ENCODE data around the gene PTH2R. TPM values are rescaled to one million over a fixed set of nuclear protein-coding genes. Genes with fewer than 3 reads are reported as not detected.
"Not testable (repeated sequence)": the region's sequence is repeated elsewhere in the genome, so short reads cannot be mapped to it uniquely, and the experiment has no call there.

The PTH2R gene
- total and polyA plus RNA-seq, 4 donors = 0.01 to 1.5 (median 0.08) TPM; not detected in 1

GRCh38 chr2:208482453-208483015 is 75.9 kb downstream of the PTH2R start:
- DNase-seq (ENCODE audit: low spot score) = not testable (repeated sequence)

DNA sequence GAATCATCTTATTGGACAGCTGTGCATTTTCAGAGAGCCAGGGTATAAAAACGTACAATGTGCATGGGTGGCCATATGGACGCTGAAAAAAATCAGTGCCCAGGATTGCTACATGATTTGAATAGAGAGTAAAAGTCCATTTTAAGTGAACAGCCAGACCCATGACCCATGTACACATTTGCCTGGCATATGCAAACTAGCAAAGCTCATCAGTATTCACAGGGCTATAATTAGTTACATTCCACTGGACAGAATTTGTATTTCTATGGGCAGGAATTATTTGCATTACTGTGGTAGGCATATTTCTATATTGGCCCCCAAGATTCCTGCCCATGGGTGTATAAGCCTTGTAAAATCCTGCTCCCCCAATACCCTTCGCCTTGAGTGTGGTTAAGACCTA is 78.8 kb downstream of the PTH2R start:
- 83% methylated on average over 3 of the region's 3 CpGs for WGBS
- no peak for DNase-seq (ENCODE audit: low spot score)
- no peaks in the 10 kb centered on the region for H3K36me3 ChIP-seq (ENCODE audit: control insufficient read depth in 4 of 4, insufficient read depth in 3 of 4, low read depth in 1 of 4, low read length in 3 of 4)
- no peak overlapping the region for H3K4me3 ChIP-seq (ENCODE audit: low read depth in 1 of 3, low read length in 3 of 3)
- H3K27ac ChIP-seq (ENCODE audit: low read depth in 1 of 2, low read length in 2 of 2) = no peak overlapping the region
- H3K9me3 ChIP-seq (ENCODE audit: control insufficient read depth in 4 of 4, low read length in 3 of 4) = peaks cover 0 to 3% (median 0%) of the 10 kb centered on the region in 4 donors
- no peak overlapping the region for H3K9ac ChIP-seq (ENCODE audit: low read depth in 1 of 2, low read length in 2 of 2)
- no peaks in the 10 kb centered on the region for H3K4me1 ChIP-seq (ENCODE audit: control insufficient read depth in 4 of 4, insufficient read depth in 4 of 4, low read length in 3 of 4)
- TF ChIP-seq TAF1 (conservative IDR thresholded peaks at IDR 0.05) (no peak), RXRA (IDR thresholded peaks at IDR 0.05) (no peak), GABPA (IDR thresholded peaks at IDR 0.05 in 1 of 2, conservative IDR thresholded peaks at IDR 0.05 in 1 of 2) (no peak), ATF3 (IDR thresholded peaks at IDR 0.05) (no peak)
- peaks cover 0 to 2% (median 0%) of the 10 kb centered on the region in 4 donors for H3K27me3 ChIP-seq (ENCODE audit: control insufficient read depth in 4 of 4, insufficient read depth in 4 of 4, low read length in 3 of 4)

More at GRCh38 chr2:208482453-208483015, 75.9 kb downstream of the PTH2R start:
- not testable (repeated sequence) for H3K4me3 ChIP-seq (ENCODE audit: low read depth in 1 of 3, low read length in 3 of 3); H3K27ac ChIP-seq (ENCODE audit: low read depth in 1 of 2, low read length in 2 of 2); H3K9me3 ChIP-seq (ENCODE audit: control insufficient read depth in 4 of 4, low read length in 3 of 4); H3K9ac ChIP-seq (ENCODE audit: low read depth in 1 of 2, low read length in 2 of 2); H3K27me3 ChIP-seq (ENCODE audit: control insufficient read depth in 4 of 4, insufficient read depth in 4 of 4, low read length in 3 of 4); H3K36me3 ChIP-seq (ENCODE audit: control insufficient read depth in 4 of 4, insufficient read depth in 3 of 4, low read depth in 1 of 4, low read length in 3 of 4); H3K4me1 ChIP-seq (ENCODE audit: control insufficient read depth in 4 of 4, insufficient read depth in 4 of 4, low read length in 3 of 4)
- WGBS = 68% methylated on average over 8 of the region's 8 CpGs

DNA sequence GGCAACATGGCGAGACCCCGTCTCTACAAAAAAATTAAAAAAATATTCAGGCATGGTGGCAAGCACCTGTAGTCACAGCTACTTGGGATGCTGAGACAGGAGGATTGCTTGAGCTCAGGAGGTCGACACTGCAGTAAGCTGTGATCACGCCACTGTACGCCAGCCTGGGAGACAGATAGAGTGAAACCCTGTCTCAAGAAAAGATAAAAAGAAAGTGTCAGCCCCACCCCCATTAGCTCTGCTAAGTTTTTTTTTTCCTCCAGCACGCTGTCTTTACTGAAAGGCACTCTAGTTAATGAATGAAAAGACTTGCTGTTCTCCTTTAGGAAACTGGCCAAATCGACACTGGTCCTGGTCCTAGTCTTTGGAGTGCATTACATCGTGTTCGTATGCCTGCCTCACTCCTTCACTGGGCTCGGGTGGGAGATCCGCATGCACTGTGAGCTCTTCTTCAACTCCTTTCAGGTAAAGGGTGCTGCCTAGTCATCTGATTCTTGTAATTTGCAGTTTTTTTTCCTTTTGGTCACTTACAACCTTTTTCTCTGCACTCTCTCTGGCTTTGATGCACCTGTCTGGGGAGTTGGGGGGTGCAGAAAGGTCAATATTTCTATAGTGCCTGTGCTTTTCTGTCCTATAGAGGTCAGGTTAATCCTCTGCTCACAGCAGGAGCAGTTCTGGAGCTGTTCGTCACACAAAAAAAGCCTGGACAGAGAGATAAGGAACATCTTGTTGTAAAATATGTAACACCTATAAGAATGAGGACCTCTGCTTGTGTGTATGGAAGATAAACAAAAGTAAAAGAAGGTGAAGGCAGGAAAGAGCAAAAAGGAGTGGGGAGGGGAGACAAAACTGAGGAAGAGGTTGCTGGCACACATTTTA is 82.3 kb downstream of the PTH2R start:
- H3K4me3 ChIP-seq (ENCODE audit: low read depth in 1 of 3, low read length in 3 of 3) = no peak overlapping the region
- TF ChIP-seq, protein P1, sequence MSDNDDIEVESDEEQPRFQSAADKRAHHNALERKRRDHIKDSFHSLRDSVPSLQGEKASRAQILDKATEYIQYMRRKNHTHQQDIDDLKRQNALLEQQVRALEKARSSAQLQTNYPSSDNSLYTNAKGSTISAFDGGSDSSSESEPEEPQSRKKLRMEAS (IDR thresholded peaks at IDR 0.05) = no peak
- TF ChIP-seq HNF4A (conservative IDR thresholded peaks at IDR 0.05) (no peak), EGR1 (IDR thresholded peaks at IDR 0.05; ENCODE audit: low read depth in 2 of 2) (no peak), FOXA2 (IDR thresholded peaks at IDR 0.05) (no peak), FOXA1 (IDR thresholded peaks at IDR 0.05) (no peak), ZBTB33 (IDR thresholded peaks at IDR 0.05) (no peak), TAF1 (conservative IDR thresholded peaks at IDR 0.05) (no peak), HNF4G (IDR thresholded peaks at IDR 0.05) (no peak), NR2F2 (IDR thresholded peaks at IDR 0.05) (no peak)
- TF ChIP-seq, protein P2, sequence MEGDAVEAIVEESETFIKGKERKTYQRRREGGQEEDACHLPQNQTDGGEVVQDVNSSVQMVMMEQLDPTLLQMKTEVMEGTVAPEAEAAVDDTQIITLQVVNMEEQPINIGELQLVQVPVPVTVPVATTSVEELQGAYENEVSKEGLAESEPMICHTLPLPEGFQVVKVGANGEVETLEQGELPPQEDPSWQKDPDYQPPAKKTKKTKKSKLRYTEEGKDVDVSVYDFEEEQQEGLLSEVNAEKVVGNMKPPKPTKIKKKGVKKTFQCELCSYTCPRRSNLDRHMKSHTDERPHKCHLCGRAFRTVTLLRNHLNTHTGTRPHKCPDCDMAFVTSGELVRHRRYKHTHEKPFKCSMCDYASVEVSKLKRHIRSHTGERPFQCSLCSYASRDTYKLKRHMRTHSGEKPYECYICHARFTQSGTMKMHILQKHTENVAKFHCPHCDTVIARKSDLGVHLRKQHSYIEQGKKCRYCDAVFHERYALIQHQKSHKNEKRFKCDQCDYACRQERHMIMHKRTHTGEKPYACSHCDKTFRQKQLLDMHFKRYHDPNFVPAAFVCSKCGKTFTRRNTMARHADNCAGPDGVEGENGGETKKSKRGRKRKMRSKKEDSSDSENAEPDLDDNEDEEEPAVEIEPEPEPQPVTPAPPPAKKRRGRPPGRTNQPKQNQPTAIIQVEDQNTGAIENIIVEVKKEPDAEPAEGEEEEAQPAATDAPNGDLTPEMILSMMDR (IDR thresholded peaks at IDR 0.05; ENCODE audit: low read depth, low read length, missing input control) = no peak
- H3K9me3 ChIP-seq (ENCODE audit: control insufficient read depth in 4 of 4, low read length in 3 of 4) = no peaks in the 10 kb centered on the region
- H3K27me3 ChIP-seq (ENCODE audit: control insufficient read depth in 4 of 4, insufficient read depth in 4 of 4, low read length in 3 of 4) = peaks cover 0 to 2% (median 0%) of the 10 kb centered on the region in 4 donors
- no peak overlapping the region for H3K9ac ChIP-seq (ENCODE audit: low read depth in 1 of 2, low read length in 2 of 2)
- no peaks in the 10 kb centered on the region for H3K4me1 ChIP-seq (ENCODE audit: control insufficient read depth in 4 of 4, insufficient read depth in 4 of 4, low read length in 3 of 4)
- WGBS = 41% methylated on average over 12 of the region's 12 CpGs
- DNase-seq (ENCODE audit: low spot score) = no peak
- no peak overlapping the region for H3K27ac ChIP-seq (ENCODE audit: low read depth in 1 of 2, low read length in 2 of 2)
- H3K36me3 ChIP-seq (ENCODE audit: control insufficient read depth in 4 of 4, insufficient read depth in 3 of 4, low read depth in 1 of 4, low read length in 3 of 4) = no peaks in the 10 kb centered on the region
